Measurements from ENCODE around the gene THBS2.

GRCh38 chr6:169273511-169273910, 19.9 kb upstream of the THBS2 start:
- TF ChIP-seq POLR2AphosphoS5 (IDR thresholded peaks at IDR 0.05; ENCODE audit: low read depth, low read length) (no peak), SIN3A (IDR thresholded peaks at IDR 0.05; ENCODE audit: borderline replicate concordance, insufficient read depth, low read length) (no peak)
